Left ventricle myocardium inferior (tissue), 1 donor: ENCODE results near the gene C5orf46. TPM values are rescaled to one million over a fixed set of nuclear protein-coding genes. Genes with fewer than 3 reads are reported as not detected.

ENCODE experiments used
- DNase-seq: peaks from one replicate; pipeline ENCODE4 v3.0.0-alpha.2; 2020
- H3K27ac ChIP-seq: fragments of 200-600 bp; replicated peaks from 2 replicates; pipeline ENCODE4 v1.8.0; 2021
- H3K27me3 ChIP-seq: fragments of 200-600 bp; 2 replicates; pipeline ENCODE4 v1.8.0; 2021; ENCODE audit warnings: low read depth
- H3K36me3 ChIP-seq: fragments of 200-600 bp; 2 replicates; pipeline ENCODE4 v1.8.0; 2021
- H3K4me1 ChIP-seq: fragments of 200-600 bp; 2 replicates; pipeline ENCODE4 v1.8.0; 2021
- H3K4me3 ChIP-seq: fragments of 200-600 bp; 2 replicates; pipeline ENCODE4 v1.8.0; 2021; ENCODE audit warnings: mild to moderate bottlenecking, moderate library complexity
- H3K9me3 ChIP-seq: fragments of 200-600 bp; replicated peaks from 2 replicates; pipeline ENCODE4 v1.8.0; 2021
- CTCF ChIP-seq: fragments of 200-600 bp; IDR thresholded peaks from 2 replicates; pipeline ENCODE4 v1.8.0; 2021; ENCODE audit warnings: antibody characterized with exemption, mild to moderate bottlenecking, borderline replicate concordance
- intact Hi-C: fragments of 100-400 bp; cut with micrococcal nuclease; formaldehyde crosslinking; loops from one replicate; pipeline ENCODE4 v1.11.0; 2022
- total RNA-seq: library from RNA; stranded (reverse); fragmentation: NEBNext Ultra II Directional; extraction: Animal tissue kit (Norgen Biotek cat#: 25700); gene quantifications from one replicate; pipeline ENCODE4 v1.2.1, GENCODE V29; 2021
- donor health status: DM: no; HTN: yes; CAD: no; lungs with severe emphysema.

The C5orf46 gene
- total RNA-seq, 1 donor from 2014 or later, result 12.0 TPM

DNA sequence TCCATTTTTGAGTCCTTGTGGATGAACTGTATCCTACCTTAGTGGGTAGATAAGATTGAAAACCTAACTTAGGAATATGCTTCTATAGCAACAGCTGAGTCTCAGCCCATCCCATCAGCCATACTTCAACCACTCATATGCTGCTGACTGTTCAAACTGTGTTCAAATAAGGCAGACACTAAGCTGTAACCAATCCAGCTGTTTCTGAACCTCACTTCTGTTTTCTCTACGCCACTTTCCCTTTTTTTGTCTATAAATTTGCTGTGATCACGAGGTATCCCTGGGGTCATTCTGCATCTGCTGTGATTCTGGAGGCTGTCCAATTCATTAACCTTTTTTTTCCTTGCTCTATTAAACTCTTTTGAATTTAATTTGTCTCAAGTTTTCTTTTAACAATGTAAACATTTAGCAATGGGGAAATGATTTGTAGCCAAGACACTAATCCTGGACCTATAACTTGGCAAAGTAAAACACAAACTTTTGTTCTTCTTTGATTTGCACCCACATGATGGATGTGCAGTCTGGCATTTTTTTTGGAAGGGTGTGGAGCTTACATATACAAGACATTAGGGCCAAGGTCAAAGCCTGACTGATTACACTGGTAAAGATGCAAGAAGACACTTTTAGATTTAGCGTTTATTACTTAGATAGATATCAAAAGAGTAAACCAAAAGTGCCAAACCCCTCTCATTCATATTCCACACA, 42.7 kb downstream of the C5orf46 start:
- H3K27ac ChIP-seq, result no peak overlapping the region
- peaks cover 3% of the 10 kb centered on the region for H3K27me3 ChIP-seq
- no peak for TF ChIP-seq CTCF
- H3K36me3 ChIP-seq, result no peaks in the 10 kb centered on the region
- no peaks in the 10 kb centered on the region for H3K4me1 ChIP-seq
- no peak overlapping the region for H3K4me3 ChIP-seq
- DNase-seq, result no peak
- H3K9me3 ChIP-seq, result no peaks in the 10 kb centered on the region
- intact Hi-C loops, result no loop called here

GRCh38 chr5:147860641-147861025, 45.7 kb downstream of the C5orf46 start:
- intact Hi-C loops, result no loop called here
- Histone ChIP-seq H3K36me3 (no peaks in the 10 kb centered on the region), H3K4me3 (no peak overlapping the region), H3K27me3 (peaks cover 7% of the 10 kb centered on the region), H3K4me1 (no peaks in the 10 kb centered on the region), H3K27ac (no peak overlapping the region), H3K9me3 (no peaks in the 10 kb centered on the region)
- no peak for DNase-seq
- no peak for TF ChIP-seq CTCF

GRCh38 chr5:147859962-147860640, 46.2 kb downstream of the C5orf46 start:
- H3K4me1 ChIP-seq, result no peaks in the 10 kb centered on the region
- no peaks in the 10 kb centered on the region for H3K36me3 ChIP-seq
- no peak for TF ChIP-seq CTCF
- H3K9me3 ChIP-seq, result no peaks in the 10 kb centered on the region
- H3K27ac ChIP-seq, result no peak overlapping the region
- H3K27me3 ChIP-seq, result peaks cover 7% of the 10 kb centered on the region
- no peak for DNase-seq
- H3K4me3 ChIP-seq, result no peak overlapping the region
- intact Hi-C loops, result no loop called here

GRCh38 chr5:147858565-147858964, 47.8 kb downstream of the C5orf46 start:
- DNase-seq, result no peak
- no peak overlapping the region for H3K27ac ChIP-seq
- no peak overlapping the region for H3K4me3 ChIP-seq
- H3K36me3 ChIP-seq, result no peaks in the 10 kb centered on the region
- no peak for TF ChIP-seq CTCF
- H3K4me1 ChIP-seq, result no peaks in the 10 kb centered on the region
- H3K27me3 ChIP-seq, result peaks cover 7% of the 10 kb centered on the region
- intact Hi-C loops, result no loop called here
- H3K9me3 ChIP-seq, result no peaks in the 10 kb centered on the region

GRCh38 chr5:147857302-147858129, 48.8 kb downstream of the C5orf46 start:
- intact Hi-C loops, result no loop called here
- H3K27ac ChIP-seq, result no peak overlapping the region
- peaks cover 7% of the 10 kb centered on the region for H3K27me3 ChIP-seq
- H3K4me3 ChIP-seq, result no peak overlapping the region
- H3K9me3 ChIP-seq, result no peaks in the 10 kb centered on the region
- DNase-seq, result no peak
- TF ChIP-seq CTCF, result peak; percentile 87
- no peaks in the 10 kb centered on the region for H3K4me1 ChIP-seq
- no peaks in the 10 kb centered on the region for H3K36me3 ChIP-seq
